B cell (primary cell): ENCODE results near the gene TRIO. TPM values are rescaled to one million over a fixed set of nuclear protein-coding genes. Genes with fewer than 3 reads are reported as not detected.
A peak's percentile ranks its signal among the peaks of the same experiment; 100 is the strongest.

Experiments used
- ATAC-seq: fragments of 200-7000 bp; cut with Tn5 transposase; one replicate; pipeline ENCODE4 v1.10.0; 2021; ENCODE audit warnings: low read depth, mild to moderate bottlenecking, moderate number of reproducible peaks, moderate library complexity
- CTCF ChIA-PET: fragments of 350-600 bp; sonication (Branson Sonifier 250); formaldehyde crosslinking; loops from one replicate; lab custom pipeline; 2021; ENCODE audit warnings: antibody characterized with exemption, inconsistent platforms; lab: Charles Lee
- POLR2A ChIA-PET: fragments of 350-600 bp; sonication (Branson Sonifier 250); formaldehyde crosslinking; loops from one replicate; lab custom pipeline; 2021; ENCODE audit warnings: antibody characterized with exemption; lab: Charles Lee
- DNase-seq: peaks from one replicate; pipeline ENCODE4 v3.0.0; 2013
- H2AFZ ChIP-seq: 2 replicates; pipeline ENCODE4 v1.6.1; 2012; ENCODE audit warnings: mild to moderate bottlenecking, low read depth, low read length; ENCODE audit not compliant: insufficient read depth, poor library complexity, severe bottlenecking
- H3K27ac ChIP-seq, 2 donors: 1 replicate in 1 of 2; 2 replicates in 1 of 2; pipeline ENCODE4 v1.5.1; 2012 to 2013; ENCODE audit warnings: low read length in 2 of 2, mild to moderate bottlenecking in 2 of 2, moderate library complexity in 1 of 2
- H3K27me3 ChIP-seq, 4 experiments: fragments of 200-600 bp in 1 of 4; sonication (generic) in 1 of 4; replicated peaks in 1 of 4; 1 replicate in 2 of 4; 2 replicates in 2 of 4; pipeline versions ENCODE4 v1.6.1 to v1.7.0; 2013 to 2016; ENCODE audit warnings: low read length in 3 of 4, mild to moderate bottlenecking in 2 of 4, mixed read lengths in 1 of 4, moderate library complexity in 1 of 4; ENCODE audit not compliant: insufficient read depth in 4 of 4, control insufficient read depth in 3 of 4; ENCODE audit errors: control extremely low read depth in 1 of 4
- H3K36me3 ChIP-seq, 2 experiments: replicated peaks in 1 of 2; 1 replicate in 1 of 2; 2 replicates in 1 of 2; pipeline versions ENCODE4 v1.6.1 to v1.7.1; 2013; ENCODE audit warnings: low read length in 1 of 2; ENCODE audit not compliant: insufficient read depth in 2 of 2, control insufficient read depth in 1 of 2; ENCODE audit errors: control extremely low read depth in 1 of 2, extremely low read depth in 1 of 2
- H3K4me1 ChIP-seq, 2 donors: fragments of 200-600 bp in 1 of 2; sonication (generic) in 1 of 2; 1 replicate in 1 of 2; 2 replicates in 1 of 2; pipeline versions ENCODE4 v1.5.1 to v1.6.1; 2013 to 2017; ENCODE audit warnings: low read length in 2 of 2; ENCODE audit not compliant: control insufficient read depth in 2 of 2, insufficient read depth in 2 of 2
- H3K4me2 ChIP-seq: replicated peaks from 2 replicates; pipeline ENCODE3; 2012; ENCODE audit warnings: mild to moderate bottlenecking, low read depth, low read length; ENCODE audit not compliant: poor library complexity, severe bottlenecking
- H3K4me3 ChIP-seq, 5 experiments: fragments of 200-600 bp in 1 of 5; sonication (generic) in 1 of 5; 1 replicate in 3 of 5; 2 replicates in 2 of 5; pipeline versions ENCODE4 v1.5.1 to v1.7.0; 2011 to 2016; ENCODE audit warnings: low read length in 4 of 5, mild to moderate bottlenecking in 4 of 5, low read depth in 2 of 5, control low read depth in 1 of 5, moderate library complexity in 1 of 5; ENCODE audit not compliant: insufficient read depth in 1 of 5; ENCODE audit errors: control extremely low read depth in 1 of 5, extremely low read depth in 1 of 5
- H3K79me2 ChIP-seq: fragments of 200-600 bp; sonication (generic); one replicate; pipeline ENCODE4 v1.6.0; 2016; ENCODE audit warnings: low read length; ENCODE audit not compliant: control insufficient read depth, insufficient read depth
- H3K9ac ChIP-seq: fragments of 200-600 bp; sonication (generic); 2 replicates; pipeline ENCODE4 v1.6.1; 2017; ENCODE audit warnings: mild to moderate bottlenecking, low read length, moderate library complexity
- H3K9me3 ChIP-seq, 3 donors: one replicate each; pipeline versions ENCODE4 v1.6.1 to v1.7.1; 2013; ENCODE audit warnings: low read length in 2 of 3; ENCODE audit not compliant: control insufficient read depth in 2 of 3, insufficient read depth in 1 of 3; ENCODE audit errors: control extremely low read depth in 1 of 3
- H4K20me1 ChIP-seq: 2 replicates; pipeline ENCODE4 v1.6.0; 2012; ENCODE audit warnings: mild to moderate bottlenecking, low read length; ENCODE audit not compliant: insufficient read depth, control insufficient read depth, poor library complexity, severe bottlenecking
- H3K27ac Mint-ChIP-seq: one replicate; pipeline ENCODE4 v1.8.0; 2021; ENCODE audit warnings: mixed read lengths
- H3K27me3 Mint-ChIP-seq: one replicate; pipeline ENCODE4 v1.8.0; 2021; ENCODE audit warnings: mixed read lengths
- H3K4me1 Mint-ChIP-seq: one replicate; pipeline ENCODE4 v1.8.0; 2021; ENCODE audit warnings: mixed read lengths
- H3K4me3 Mint-ChIP-seq: one replicate; pipeline ENCODE4 v1.8.0; 2021; ENCODE audit warnings: mixed read lengths
- H3K9me3 Mint-ChIP-seq: one replicate; pipeline ENCODE4 v1.8.0; 2022; ENCODE audit warnings: mixed read lengths; ENCODE audit not compliant: insufficient read depth
- EZH2 ChIP-seq: IDR thresholded peaks from 2 replicates; pipeline ENCODE4 v1.6.1; 2012; ENCODE audit warnings: borderline replicate concordance, low read depth, mild to moderate bottlenecking, moderate library complexity, low read length; ENCODE audit not compliant: insufficient read depth, poor library complexity, severe bottlenecking
- WGBS: methylation state at CpG from one replicate; pipeline ENCODE4 v1.1.5; 2013; ENCODE audit warnings: missing lambda C conversion rate; ENCODE audit not compliant: insufficient coverage; 5-methylcytosine and 5-hydroxymethylcytosine counted together
- intact Hi-C: fragments of 100-400 bp; cut with micrococcal nuclease; formaldehyde crosslinking; loops from one replicate; pipeline ENCODE4 v1.10.0; 2022
- polyA plus RNA-seq: library from polyadenylated mRNA; depleted of rRNA; stranded (reverse); fragments of >200 nt; gene quantifications from 2 replicates; pipeline ENCODE4 v1.2.3, GENCODE V29; 2012
- total RNA-seq, 2 donors: library from RNA; stranded (reverse); fragments of 120-200 nt in 1 of 2; gene quantifications; 1 replicate in 1 of 2; 2 replicates in 1 of 2; pipeline versions ENCODE4 v1.2.3 to v1.2.4, GENCODE V29; 2013 to 2022
- TF ChIP-seq, protein P1 (sequence below): fragments of 200-600 bp; IDR thresholded peaks from one replicate; pipeline ENCODE4 v1.8.0; 2022; ENCODE audit warnings: antibody characterized with exemption, mild to moderate bottlenecking

The TRIO gene
- total and polyA plus RNA-seq, 2 donors (not counting 1 experiment from before 2014, with no cell fraction given) = 90.5 to 479 TPM

DNA sequence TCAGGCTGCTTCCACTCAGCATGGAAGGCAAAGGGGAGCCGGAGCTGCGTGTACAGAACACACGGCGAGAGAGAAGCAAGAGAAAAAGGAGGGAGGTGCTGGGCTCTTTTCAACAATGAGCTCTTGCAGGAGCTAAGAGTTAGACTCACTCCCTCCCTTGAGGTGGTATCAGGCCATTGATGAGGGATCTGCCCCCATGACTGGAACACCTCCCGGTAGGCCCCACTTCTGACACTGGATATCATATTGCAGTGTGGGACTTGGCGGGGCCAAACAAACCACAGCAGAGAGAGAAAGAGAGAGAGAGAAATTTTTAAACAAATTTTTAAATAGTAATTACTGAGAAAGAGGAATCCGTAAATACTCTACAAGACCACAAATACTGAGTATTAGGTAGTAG is 182.2 kb downstream of the TRIO start:
- Mint-ChIP-seq H3K27me3 (no peaks in the 10 kb centered on the region), H3K27ac (no peak overlapping the region), H3K4me1 (peaks cover 28% of the 10 kb centered on the region), H3K4me3 (no peak overlapping the region), H3K9me3 (no peaks in the 10 kb centered on the region)
- intact Hi-C loops = no loop called here
- Histone ChIP-seq H3K27ac (no peak overlapping the region), H3K4me2 (no peak overlapping the region), H3K4me1 (peaks cover 20 to 23% of the 10 kb centered on the region in 2 donors), H3K36me3 (peaks cover 15 to 42% of the 10 kb centered on the region in 2 experiments), H3K27me3 (no peaks in the 10 kb centered on the region), H3K79me2 (no peaks in the 10 kb centered on the region), H3K9ac (no peak overlapping the region), H3K4me3 (no peak overlapping the region), H4K20me1 (peaks cover 23% of the 10 kb centered on the region), H2AFZ (no peak overlapping the region), H3K9me3 (peaks cover 0 to 5% (median 0%) of the 10 kb centered on the region in 3 donors)
- 100% methylated on average over 4 of the region's 7 CpGs for WGBS
- TF ChIP-seq, protein P1, sequence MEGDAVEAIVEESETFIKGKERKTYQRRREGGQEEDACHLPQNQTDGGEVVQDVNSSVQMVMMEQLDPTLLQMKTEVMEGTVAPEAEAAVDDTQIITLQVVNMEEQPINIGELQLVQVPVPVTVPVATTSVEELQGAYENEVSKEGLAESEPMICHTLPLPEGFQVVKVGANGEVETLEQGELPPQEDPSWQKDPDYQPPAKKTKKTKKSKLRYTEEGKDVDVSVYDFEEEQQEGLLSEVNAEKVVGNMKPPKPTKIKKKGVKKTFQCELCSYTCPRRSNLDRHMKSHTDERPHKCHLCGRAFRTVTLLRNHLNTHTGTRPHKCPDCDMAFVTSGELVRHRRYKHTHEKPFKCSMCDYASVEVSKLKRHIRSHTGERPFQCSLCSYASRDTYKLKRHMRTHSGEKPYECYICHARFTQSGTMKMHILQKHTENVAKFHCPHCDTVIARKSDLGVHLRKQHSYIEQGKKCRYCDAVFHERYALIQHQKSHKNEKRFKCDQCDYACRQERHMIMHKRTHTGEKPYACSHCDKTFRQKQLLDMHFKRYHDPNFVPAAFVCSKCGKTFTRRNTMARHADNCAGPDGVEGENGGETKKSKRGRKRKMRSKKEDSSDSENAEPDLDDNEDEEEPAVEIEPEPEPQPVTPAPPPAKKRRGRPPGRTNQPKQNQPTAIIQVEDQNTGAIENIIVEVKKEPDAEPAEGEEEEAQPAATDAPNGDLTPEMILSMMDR = no peak
- TF ChIP-seq EZH2 = no peak
- CTCF ChIA-PET = interaction anchor here (1.1 to 5.6 kb wide), 9 partner anchors 9 to 217 kb away, joined by 3 to 32 read pairs (median 5); no protein-coding TSS in a partner anchor
- DNase-seq (no peak), ATAC-seq (no peak)
- POLR2A ChIA-PET = no interaction called here

DNA sequence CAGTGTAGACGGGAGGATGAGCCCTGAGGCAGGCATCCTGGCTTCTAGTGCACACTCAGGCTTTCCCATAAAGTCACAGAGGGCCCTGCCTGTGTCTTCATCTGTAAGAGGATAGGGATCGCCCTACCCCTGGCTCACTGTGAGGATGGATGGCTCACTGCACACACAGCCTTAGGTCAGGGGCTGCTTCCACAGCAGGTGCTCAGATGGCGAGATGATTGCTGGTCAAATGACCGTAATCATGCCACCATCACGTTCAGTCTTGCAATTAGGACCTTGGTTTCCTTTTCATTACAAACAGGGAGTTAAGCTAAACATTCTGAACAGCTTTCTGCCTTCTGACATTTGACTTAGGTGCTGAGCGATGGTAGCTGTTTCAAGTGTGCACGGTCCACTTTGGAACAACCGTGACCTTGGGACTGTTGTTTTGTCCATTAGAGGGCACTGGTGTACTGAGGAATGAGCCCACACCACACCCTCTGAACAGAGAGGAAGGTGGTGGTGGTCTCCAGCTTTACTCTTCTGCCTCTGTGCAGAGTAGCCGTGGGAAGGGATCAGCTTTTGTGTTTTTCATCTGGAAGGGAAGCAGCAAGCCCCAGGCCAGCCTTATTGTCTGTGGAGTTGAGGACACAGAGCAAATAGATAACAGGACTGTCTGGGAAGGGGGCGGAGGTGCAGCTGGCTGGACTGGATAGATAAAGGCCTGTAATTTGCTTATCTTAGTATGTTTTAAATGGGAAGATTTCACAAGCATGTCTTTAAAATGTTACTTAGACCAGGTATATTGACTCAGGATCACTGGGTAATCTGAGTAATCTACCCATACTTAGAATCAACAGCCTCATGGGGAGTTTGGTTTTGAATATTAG is 183.1 kb downstream of the TRIO start:
- H3K79me2 ChIP-seq = no peaks in the 10 kb centered on the region
- H3K4me3 ChIP-seq = no peak overlapping the region
- H4K20me1 ChIP-seq = peaks cover 14% of the 10 kb centered on the region
- H3K27me3 ChIP-seq = no peaks in the 10 kb centered on the region
- Mint-ChIP-seq H3K4me1 (peaks cover 37% of the 10 kb centered on the region), H3K9me3 (no peaks in the 10 kb centered on the region), H3K27me3 (no peaks in the 10 kb centered on the region), H3K27ac (peak overlapping the region; percentile 11), H3K4me3 (no peak overlapping the region)
- peak; percentile 62 for ATAC-seq
- 94% methylated on average over 9 of the region's 10 CpGs for WGBS
- H3K36me3 ChIP-seq = peaks cover 10 to 33% of the 10 kb centered on the region in 2 experiments
- peaks cover 0 to 2% (median 0%) of the 10 kb centered on the region in 3 donors for H3K9me3 ChIP-seq
- H3K4me2 ChIP-seq = no peak overlapping the region
- no peak overlapping the region for H3K9ac ChIP-seq
- peaks cover 29 to 32% of the 10 kb centered on the region in 2 donors for H3K4me1 ChIP-seq
- peak; percentile 43 for DNase-seq
- ChIA-PET POLR2A (no interaction called here), CTCF (interaction anchor here (0.6 to 5.6 kb wide), 20 partner anchors 9 to 323 kb away, joined by 3 to 32 read pairs (median 4); no protein-coding TSS in a partner anchor)
- intact Hi-C loops = loop anchor here (2.0 kb wide), 2 partner anchors 39 to 323 kb away; no protein-coding TSS in a partner anchor
- no peak overlapping the region for H3K27ac ChIP-seq
- no peak overlapping the region for H2AFZ ChIP-seq
- TF ChIP-seq, protein P1 = peak; percentile 36
- no peak for TF ChIP-seq EZH2
